Measurements from ENCODE around the gene MRPL3. TPM values are rescaled to one million over a fixed set of nuclear protein-coding genes. Genes with fewer than 3 reads are reported as not detected.

The MRPL3 gene
- total RNA-seq (10 to 100 TPM; 66.3 to 86.2 TPM), polyA plus RNA-seq (ENCODE audit: insufficient read depth, low read depth, low replicate concordance) (104 TPM)
- long read RNA-seq, donor 1, transcript MRPL3-201 (10 exons, 1,706 nt): major isoform, 46 of 69 reads
- long read RNA-seq, donor 1, partial matches to known transcripts: 19 of 69 reads
- long read RNA-seq, donor 1, other reads (novel, unspliced or antisense): 0 of 69 reads
- long read RNA-seq, donor 2, transcript MRPL3-201 (10 exons, 1,706 nt): major isoform, 36 of 44 reads
- long read RNA-seq, donor 2, partial matches to known transcripts: 5 of 44 reads
- long read RNA-seq, donor 2, other reads (novel, unspliced or antisense): 0 of 44 reads

GRCh38 chr3:131502530-131503319, at the start of gene MRPL3:
Gene MRPL3, minus strand, starts transcription at chr3:131502971. Its CDS starts 150 bp downstream, at chr3:131502821.
- TF ChIP-seq, protein P1, sequence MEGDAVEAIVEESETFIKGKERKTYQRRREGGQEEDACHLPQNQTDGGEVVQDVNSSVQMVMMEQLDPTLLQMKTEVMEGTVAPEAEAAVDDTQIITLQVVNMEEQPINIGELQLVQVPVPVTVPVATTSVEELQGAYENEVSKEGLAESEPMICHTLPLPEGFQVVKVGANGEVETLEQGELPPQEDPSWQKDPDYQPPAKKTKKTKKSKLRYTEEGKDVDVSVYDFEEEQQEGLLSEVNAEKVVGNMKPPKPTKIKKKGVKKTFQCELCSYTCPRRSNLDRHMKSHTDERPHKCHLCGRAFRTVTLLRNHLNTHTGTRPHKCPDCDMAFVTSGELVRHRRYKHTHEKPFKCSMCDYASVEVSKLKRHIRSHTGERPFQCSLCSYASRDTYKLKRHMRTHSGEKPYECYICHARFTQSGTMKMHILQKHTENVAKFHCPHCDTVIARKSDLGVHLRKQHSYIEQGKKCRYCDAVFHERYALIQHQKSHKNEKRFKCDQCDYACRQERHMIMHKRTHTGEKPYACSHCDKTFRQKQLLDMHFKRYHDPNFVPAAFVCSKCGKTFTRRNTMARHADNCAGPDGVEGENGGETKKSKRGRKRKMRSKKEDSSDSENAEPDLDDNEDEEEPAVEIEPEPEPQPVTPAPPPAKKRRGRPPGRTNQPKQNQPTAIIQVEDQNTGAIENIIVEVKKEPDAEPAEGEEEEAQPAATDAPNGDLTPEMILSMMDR (IDR thresholded peaks at IDR 0.05): no peak
- H3K9me3 ChIP-seq: no peaks in the 10 kb centered on the region
- peak within 1 kb of the TSS; percentile 81 to 99 for H3K4me3 ChIP-seq
- peak; percentile 92 for DNase-seq
- 3% methylated on average over 21 to 46 of the region's 47 CpGs for WGBS, 2 donors
- H3K4me1 ChIP-seq: peaks cover 12% of the 10 kb centered on the region
- H3K27me3 ChIP-seq: no peaks in the 10 kb centered on the region
- intact Hi-C loops (cut with DNase I; ENCODE audit: low total_unique reads): no loop called here
- no peaks in the 10 kb centered on the region for H3K36me3 ChIP-seq (ENCODE audit: low read depth, missing control alignments)
- peak within 1 kb of the TSS; percentile 78 to 82 for H3K27ac ChIP-seq

DNA sequence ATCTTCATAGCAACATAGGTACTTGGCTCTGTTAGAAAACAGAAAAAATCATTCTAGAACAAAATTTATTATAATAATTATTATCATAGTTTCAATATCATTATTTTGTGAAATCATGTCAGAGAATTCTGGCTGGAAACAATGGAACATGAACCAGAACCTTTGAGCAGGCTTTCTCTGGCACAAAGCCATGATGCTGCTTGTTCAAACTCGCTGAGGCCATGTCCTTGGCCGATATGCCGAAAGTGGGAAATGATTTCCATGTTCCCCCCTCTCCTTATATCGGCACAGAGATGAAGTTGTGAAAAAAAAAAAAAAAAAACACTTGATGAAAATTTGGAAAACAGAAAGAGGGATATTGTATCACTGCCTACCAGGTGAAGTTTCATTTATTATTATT, 49.0 kb upstream of the MRPL3 start:
- Histone ChIP-seq H3K36me3 (ENCODE audit: low read depth, missing control alignments) (no peaks in the 10 kb centered on the region), H3K4me3 (no peak overlapping the region), H3K4me1 (no peaks in the 10 kb centered on the region), H3K9me3 (no peaks in the 10 kb centered on the region), H3K27ac (no peak overlapping the region), H3K27me3 (no peaks in the 10 kb centered on the region)
- 51 to 57% methylated on average over 4 of the region's 4 CpGs for WGBS, 2 donors
- no peak for TF ChIP-seq POLR2A (IDR thresholded peaks at IDR 0.05)
- TF ChIP-seq, protein P1 (IDR thresholded peaks at IDR 0.05): no peak
- peak; percentile 33 for DNase-seq
- intact Hi-C loops (cut with DNase I; ENCODE audit: low total_unique reads): no loop called here

DNA sequence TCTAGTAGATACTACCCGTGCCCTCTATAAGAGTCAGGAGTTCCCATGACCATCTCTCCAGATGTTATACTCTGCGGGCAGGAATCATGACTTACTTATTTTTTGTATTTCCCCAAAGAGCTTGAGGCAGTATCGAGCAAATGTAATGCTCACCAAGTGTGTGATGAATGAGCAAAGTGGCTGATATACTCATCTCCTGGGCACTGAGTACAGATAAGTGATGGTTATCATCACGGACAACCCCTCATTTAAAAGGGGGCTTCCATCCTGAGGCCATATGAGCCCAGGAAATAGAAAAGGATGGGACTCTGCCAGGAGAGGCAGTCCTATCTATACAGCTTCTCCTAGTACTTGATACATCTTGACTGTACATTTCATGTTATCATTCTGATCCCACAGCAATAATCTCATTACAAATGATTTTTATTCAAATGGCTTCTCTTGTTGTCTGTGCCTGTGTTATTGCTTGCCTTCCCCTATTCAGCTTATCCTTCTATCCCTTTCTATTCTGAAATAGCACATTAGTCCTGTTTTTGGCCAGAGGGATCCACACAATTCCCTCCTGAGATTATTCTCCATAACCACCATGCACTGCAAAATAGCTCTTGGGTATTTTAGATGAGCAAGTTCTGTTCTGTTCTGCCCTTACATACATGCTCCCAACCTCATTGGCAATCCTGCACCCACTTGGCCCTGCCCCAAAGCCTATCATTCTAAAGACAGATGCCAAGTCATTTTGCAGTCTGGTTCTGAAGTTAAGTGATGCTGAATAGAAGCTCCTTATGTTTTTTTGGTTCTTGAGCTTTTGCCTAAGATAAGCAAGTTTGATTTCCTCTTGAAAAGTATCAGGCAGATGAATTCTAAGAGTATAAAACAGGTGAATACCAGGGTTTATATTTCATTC, 48.0 kb upstream of the MRPL3 start:
- intact Hi-C loops (cut with DNase I; ENCODE audit: low total_unique reads): no loop called here
- TF ChIP-seq, protein P1 (IDR thresholded peaks at IDR 0.05): no peak
- TF ChIP-seq POLR2A (IDR thresholded peaks at IDR 0.05): no peak
- H3K4me1 ChIP-seq: no peaks in the 10 kb centered on the region
- no peak overlapping the region for H3K4me3 ChIP-seq
- no peaks in the 10 kb centered on the region for H3K9me3 ChIP-seq
- no peak overlapping the region for H3K27ac ChIP-seq
- 86 to 88% methylated on average over 4 of the region's 4 CpGs for WGBS, 2 donors
- H3K27me3 ChIP-seq: no peaks in the 10 kb centered on the region
- DNase-seq: no peak
- no peaks in the 10 kb centered on the region for H3K36me3 ChIP-seq (ENCODE audit: low read depth, missing control alignments)

DNA sequence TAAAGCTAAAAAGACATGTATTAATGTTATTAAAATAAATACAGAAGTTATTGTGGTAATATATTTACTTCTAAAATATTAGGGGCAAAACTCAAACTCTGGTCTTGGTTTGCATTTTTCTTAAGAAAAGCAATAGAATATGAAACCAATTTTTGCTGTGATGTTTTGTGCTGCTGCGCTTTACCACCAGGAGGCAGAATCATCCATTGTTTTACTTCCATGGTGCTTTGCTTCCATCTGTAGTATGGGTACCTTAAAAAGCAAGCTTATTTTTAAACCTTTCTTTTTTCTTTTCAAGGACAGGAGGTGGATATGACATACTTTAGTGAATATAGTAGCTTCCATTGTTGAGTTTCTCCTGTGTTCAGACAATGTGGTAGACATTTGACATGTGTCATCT, 46.6 kb upstream of the MRPL3 start:
- no peak for DNase-seq
- Histone ChIP-seq H3K9me3 (no peaks in the 10 kb centered on the region), H3K4me1 (no peaks in the 10 kb centered on the region), H3K27ac (no peak overlapping the region), H3K4me3 (no peak overlapping the region), H3K27me3 (no peaks in the 10 kb centered on the region), H3K36me3 (ENCODE audit: low read depth, missing control alignments) (no peaks in the 10 kb centered on the region)
- TF ChIP-seq, protein P1 (IDR thresholded peaks at IDR 0.05): peak in 1 of 3 experiments; percentile 16
- no peak for TF ChIP-seq POLR2A (IDR thresholded peaks at IDR 0.05)
- intact Hi-C loops (cut with DNase I; ENCODE audit: low total_unique reads): no loop called here
- WGBS, 2 donors: 95 to 100% methylated on average over 1 of the region's 1 CpG
